K562 (cell line): ENCODE measurements around the gene BCAR3. TPM values are rescaled to one million over a fixed set of nuclear protein-coding genes. Genes with fewer than 3 reads are reported as not detected.

Experiments
- ATAC-seq: fragments of 200-7000 bp; cut with Tn5 transposase; 3 replicates; pipeline ENCODE4 v1.9.1; 2020; ENCODE audit warnings: moderate library complexity
- BruUV-seq: library from RNA; stranded (reverse); fragments of 400-500 nt; replicated peaks from 2 replicates; lab custom pipeline; 2021; lab: Mats Ljungman, UMichigan
- CTCF ChIA-PET: fragments of 300-600 bp; formaldehyde crosslinking; extraction: SDS; loops from one replicate; lab custom pipeline; 2021; ENCODE audit warnings: low intra/inter-chr PET ratio; lab: Yijun Ruan, JAX
- POLR2A ChIA-PET: fragments of 300-600, 350-650 bp; sonication (Branson Sonifier 250); formaldehyde crosslinking; extraction: SDS; loops from one replicate; lab custom pipeline; 2021; ENCODE audit warnings: antibody characterized with exemption, inconsistent platforms; lab: Yijun Ruan, JAX
- DNase-seq, 4 experiments: peaks; one replicate each; pipeline versions ENCODE4 v3.0.0 to v3.0.0-alpha.2; 2011 to 2018; ENCODE audit warnings: low spot score in 3 of 4, mixed read lengths in 3 of 4; ENCODE audit errors: extremely low read depth in 1 of 4
- FAIRE-seq: peaks from 2 replicates; lab custom pipeline; 2011; peaks lifted over from hg19 to GRCh38; lab: Jason Lieb, UNC
- H2AFZ ChIP-seq: 2 replicates; pipeline ENCODE4 v1.6.0; 2011; ENCODE audit warnings: low read depth, low read length, control low read depth, inconsistent platforms
- H3K27ac ChIP-seq: fragments of 200-600 bp; 3 replicates; pipeline ENCODE4 v1.8.0; 2011; ENCODE audit warnings: low read depth, mild to moderate bottlenecking, control low read depth, inconsistent platforms, low read length, moderate library complexity, mixed read lengths; ENCODE audit errors: extremely low read depth
- H3K27me3 ChIP-seq, 2 experiments: fragments of 300-600 bp in 1 of 2; 2 replicates in 1 of 2; 3 replicates in 1 of 2; pipeline versions ENCODE4 v1.6.0 to v1.8.0; 2011; ENCODE audit warnings: inconsistent platforms in 2 of 2, low read length in 2 of 2, mild to moderate bottlenecking in 1 of 2, mixed read lengths in 1 of 2, moderate library complexity in 1 of 2; ENCODE audit not compliant: control insufficient read depth in 2 of 2, insufficient read depth in 2 of 2
- H3K36me3 ChIP-seq: fragments of 300-600 bp; 3 replicates; pipeline ENCODE4 v1.8.0; 2011; ENCODE audit warnings: mild to moderate bottlenecking, low read length, inconsistent platforms; ENCODE audit not compliant: control insufficient read depth, insufficient read depth
- H3K4me1 ChIP-seq, 2 experiments: fragments of 200-600 bp in 1 of 2; replicated peaks in 1 of 2; 2 replicates in 1 of 2; 3 replicates in 1 of 2; pipeline versions ENCODE4 v1.5.1 to v1.8.0; 2011; ENCODE audit warnings: inconsistent platforms in 2 of 2, low read length in 2 of 2, mild to moderate bottlenecking in 1 of 2, mixed read lengths in 1 of 2, moderate library complexity in 1 of 2; ENCODE audit not compliant: control insufficient read depth in 2 of 2, insufficient read depth in 2 of 2
- H3K4me2 ChIP-seq: 2 replicates; pipeline ENCODE4 v1.6.1; 2011; ENCODE audit warnings: low read length, control low read depth, inconsistent platforms, mixed read lengths; ENCODE audit not compliant: insufficient read depth
- H3K4me3 ChIP-seq: fragments of 200-600 bp; sonication (generic), shearing (Covaris generic); 2 replicates; pipeline ENCODE4 v1.5.1; 2016; ENCODE audit warnings: control low read depth, inconsistent platforms
- H3K79me2 ChIP-seq: fragments of 200-600 bp; 3 replicates; pipeline ENCODE4 v1.8.0; 2011; ENCODE audit warnings: low read length, inconsistent platforms; ENCODE audit not compliant: control insufficient read depth, insufficient read depth
- H3K9ac ChIP-seq, 2 experiments: 2 replicates each; pipeline versions ENCODE4 v1.6.0 to v1.6.1; 2011; ENCODE audit warnings: low read depth in 2 of 2, low read length in 2 of 2, control low read depth in 1 of 2, inconsistent platforms in 1 of 2, mild to moderate bottlenecking in 1 of 2, mixed read lengths in 1 of 2; ENCODE audit not compliant: insufficient read depth in 1 of 2
- H3K9me1 ChIP-seq: one replicate; pipeline ENCODE4 v1.6.0; 2011; ENCODE audit warnings: inconsistent platforms, mild to moderate bottlenecking, low read length, moderate library complexity; ENCODE audit not compliant: control insufficient read depth, insufficient read depth
- H3K9me3 ChIP-seq: replicated peaks from 2 replicates; pipeline ENCODE4 v1.5.1; 2011; ENCODE audit warnings: low read depth, low read length, inconsistent platforms; ENCODE audit not compliant: control insufficient read depth, insufficient read depth
- H4K20me1 ChIP-seq: replicated peaks from 2 replicates; pipeline ENCODE4 v1.6.1; 2011; ENCODE audit warnings: low read length, inconsistent platforms, mixed read lengths; ENCODE audit not compliant: control insufficient read depth, insufficient read depth
- BRF1 ChIP-seq: IDR thresholded peaks from 3 replicates; pipeline ENCODE4 v1.6.1; 2011; ENCODE audit warnings: borderline replicate concordance, mild to moderate bottlenecking; ENCODE audit not compliant: insufficient read length; ENCODE audit errors: extremely low read depth
- DPF2 ChIP-seq: fragments of 450-650 bp; IDR thresholded peaks from 2 replicates; pipeline ENCODE4 v1.6.1; 2016
- HMBOX1 ChIP-seq: sonication (generic); IDR thresholded peaks from 2 replicates; pipeline ENCODE4 v1.6.1; 2016
- MTA2 ChIP-seq: fragments of 450-650 bp; IDR thresholded peaks from 2 replicates; pipeline ENCODE4 v1.6.1; 2016; ENCODE audit warnings: low read depth
- NFRKB ChIP-seq: fragments of 450-650 bp; IDR thresholded peaks from 2 replicates; pipeline ENCODE4 v1.6.1; 2016; ENCODE audit warnings: low read depth
- PATZ1 ChIP-seq: fragments of 250-450 bp; sonication (Bioruptor Pico); IDR thresholded peaks from 2 replicates; pipeline ENCODE4 v1.5.0; 2020; ENCODE audit warnings: mild to moderate bottlenecking, borderline replicate concordance
- PRMT5 ChIP-seq: sonication (generic); formaldehyde crosslinking; IDR thresholded peaks from 2 replicates; pipeline ENCODE4 v1.5.0; 2020; ENCODE audit warnings: missing genetic modification reagents
- PRPF4 ChIP-seq: fragments of 200-400 bp; formaldehyde crosslinking; IDR thresholded peaks from one replicate; pipeline ENCODE4 v1.6.1; 2017; ENCODE audit warnings: low read length, low read depth, mild to moderate bottlenecking; ENCODE audit not compliant: insufficient read depth, poor library complexity, severe bottlenecking
- REST ChIP-seq, 2 experiments: fragments of 450-650 bp; formaldehyde crosslinking in 1 of 2; IDR thresholded peaks; 2 replicates each; pipeline versions ENCODE4 v1.4.0 to v1.6.1; 2014 to 2020; ENCODE audit warnings: mild to moderate bottlenecking in 2 of 2, borderline replicate concordance in 1 of 2, low read depth in 1 of 2
- SRF ChIP-seq, 2 experiments: fragments of 250-450, 450-650 bp in 1 of 2; sonication (Bioruptor Pico) in 1 of 2; sonication (generic) in 1 of 2; formaldehyde crosslinking; IDR thresholded peaks; 2 replicates each; pipeline versions ENCODE4 v1.5.0 to v1.5.1; 2020 to 2022; ENCODE audit warnings: mild to moderate bottlenecking in 1 of 2, missing genetic modification reagents in 1 of 2
- ZFPM2 ChIP-seq: fragments of 250-450 bp; sonication (Bioruptor Pico); IDR thresholded peaks from 2 replicates; pipeline ENCODE4 v1.5.1; 2022; ENCODE audit warnings: mild to moderate bottlenecking
- ZNF445 ChIP-seq: fragments of 250-450 bp; sonication (Bioruptor Pico); IDR thresholded peaks from 2 replicates; pipeline ENCODE4 v1.4.0; 2020; ENCODE audit warnings: low read depth, mild to moderate bottlenecking, moderate library complexity
- in situ Hi-C: fragments of 300-500 bp; cut with MboI; formaldehyde crosslinking; loops from 4 replicates; pipeline ENCODE4 v1.15.0; 2018; ENCODE audit warnings: inconsistent platforms, mixed read lengths
- intact Hi-C: fragments of 100-400 bp; cut with micrococcal nuclease; formaldehyde crosslinking; loops from 2 replicates; pipeline ENCODE4 v1.14.2; 2022
- polyA plus RNA-seq, 8 experiments: library from polyadenylated mRNA; depleted of rRNA in 4 of 8; stranded (reverse) in 5 of 8; unstranded in 3 of 8; fragments of >200 nt; fragmentation: Nextera tagmentation in 2 of 8; fragmentation: Illumina TruSeq in 1 of 8; extraction: Ambion mirVana in 2 of 8; extraction: Trizol in 1 of 8; gene quantifications; 2 replicates each; pipeline versions ENCODE4 v1.2.1 to v1.2.3, GENCODE V29; 2011 to 2014; ENCODE audit warnings: inconsistent platforms in 1 of 8, missing spikeins in 1 of 8
- total RNA-seq, 7 experiments: library from RNA; depleted of rRNA in 6 of 7; stranded (reverse); fragments of >200 nt in 6 of 7; fragmentation: Illumina TruSeq in 2 of 7; extraction: Trizol in 2 of 7; gene quantifications; 2 replicates each; pipeline versions ENCODE4 v1.2.1 to v1.2.3, GENCODE V29; 2011 to 2021; ENCODE audit warnings: low replicate concordance in 1 of 7

BCAR3 gene
- total and polyA plus RNA-seq, 9 of the 15 experiments (the other 6 are each of a cell fraction or from before 2014, with no cell fraction given): 1.8 to 6.3 (median 3.8) TPM

DNA sequence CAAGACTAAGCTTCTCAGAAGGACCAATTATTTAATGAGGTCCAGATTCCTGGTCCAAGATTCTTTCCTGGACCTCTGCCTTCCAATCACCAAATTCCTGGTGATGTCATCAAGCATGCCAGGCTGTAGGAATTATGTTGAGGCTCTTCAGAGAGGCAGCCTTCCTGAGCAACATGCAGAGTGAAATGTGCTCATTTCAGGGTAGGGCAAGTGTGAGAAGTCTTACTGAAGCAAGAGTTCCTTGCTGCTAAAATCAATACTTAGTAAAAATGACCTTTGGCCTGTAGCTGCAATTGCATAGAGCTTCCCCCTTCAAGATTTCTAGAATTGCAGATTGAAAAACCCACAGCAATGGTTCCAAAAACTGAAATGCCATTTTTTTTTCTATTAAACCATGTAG is 31.7 kb upstream of the BCAR3 start:
- Histone ChIP-seq H3K4me1 (peaks cover 0 to 23% of the 10 kb centered on the region in 2 experiments; a peak in 4 of 5 replicates), H4K20me1 (no peaks in the 10 kb centered on the region), H3K36me3 (no peaks in the 10 kb centered on the region), H3K9me1 (no peaks in the 10 kb centered on the region), H2AFZ (no peak overlapping the region), H3K9ac (no peak overlapping the region), H3K27me3 (peaks cover 0 to 15% of the 10 kb centered on the region in 2 experiments; a peak in 1 of 5 replicates), H3K4me2 (no peak overlapping the region), H3K4me3 (no peak overlapping the region), H3K79me2 (no peaks in the 10 kb centered on the region), H3K27ac (no peak overlapping the region), H3K9me3 (no peaks in the 10 kb centered on the region)
- ChIA-PET CTCF (no interaction called here), POLR2A (interaction anchor here (1.0 to 1.6 kb wide), 2 partner anchors 13 to 19 kb away, joined by 3 read pairs; no protein-coding TSS in a partner anchor)
- BruUV-seq: no TSS peak
- no peak for DNase-seq
- ATAC-seq: no peak
- intact Hi-C loops: no loop called here
- in situ Hi-C loops: no loop called here
- FAIRE-seq: no peak
- TF ChIP-seq MTA2: no peak
- no peak for TF ChIP-seq NFRKB
- TF ChIP-seq PRPF4: no peak
- no peak for TF ChIP-seq PRMT5
- TF ChIP-seq SRF (CRISPR knock-in tag; IDR thresholded peaks at IDR 0.05): no peak
- no peak for TF ChIP-seq ZFPM2 (CRISPR knock-in tag)
- no peak for TF ChIP-seq ZNF445
- no peak for TF ChIP-seq HMBOX1
- TF ChIP-seq PATZ1: no peak
- no peak for TF ChIP-seq BRF1
- TF ChIP-seq REST (IDR thresholded peaks at IDR 0.05; ENCODE audit: borderline replicate concordance): no peak
- no peak for TF ChIP-seq REST (CRISPR knock-in tag; IDR thresholded peaks at IDR 0.05; ENCODE audit: low read depth)
- TF ChIP-seq DPF2: no peak
